HG03571 (cell line): ENCODE data around the gene RASL11B.

Source experiments
- ATAC-seq: cut with Tn5 transposase; IDR thresholded peaks from one replicate; pipeline ENCODE4 v1.9.1; 2021; ENCODE audit not compliant: unreplicated experiment

RASL11B gene

GRCh38 chr4:52873191-52873590 is 11.1 kb downstream of the RASL11B start:
- ATAC-seq, result no peak

- ATAC-seq, result no peak
Measured at GRCh38 chr4:52873861-52874343, 11.8 kb downstream of the RASL11B start.

GRCh38 chr4:52874948-52875347 is 12.8 kb downstream of the RASL11B start:
- no peak for ATAC-seq

GRCh38 chr4:52876069-52876468 is 14.0 kb downstream of the RASL11B start:
- ATAC-seq, result no peak

GRCh38 chr4:52877036-52877435 is 14.9 kb downstream of the RASL11B start:
- ATAC-seq, result no peak

- ATAC-seq, result no peak
Measured at GRCh38 chr4:52877694-52878093, 15.6 kb downstream of the RASL11B start.

GRCh38 chr4:52879471-52879870 is 17.4 kb downstream of the RASL11B start:
- ATAC-seq, result no peak

- no peak for ATAC-seq
Measured at GRCh38 chr4:52880994-52881393, 18.9 kb downstream of the RASL11B start.

GRCh38 chr4:52883183-52883621 is 21.1 kb downstream of the RASL11B start:
- no peak for ATAC-seq

GRCh38 chr4:52883707-52884669 is 21.9 kb downstream of the RASL11B start:
- no peak for ATAC-seq

- ATAC-seq, result no peak
Measured at GRCh38 chr4:52884994-52885393, 22.9 kb downstream of the RASL11B start.

- ATAC-seq, result no peak
Measured at GRCh38 chr4:52889354-52889753, 27.2 kb downstream of the RASL11B start.

GRCh38 chr4:52889778-52890520 is 27.8 kb downstream of the RASL11B start:
- ATAC-seq, result no peak

- no peak for ATAC-seq
Measured at GRCh38 chr4:52890521-52890791, 28.3 kb downstream of the RASL11B start.

GRCh38 chr4:52891743-52892142 is 29.6 kb downstream of the RASL11B start:
- no peak for ATAC-seq

- no peak for ATAC-seq
Measured at GRCh38 chr4:52892880-52893279, 30.8 kb downstream of the RASL11B start.

GRCh38 chr4:52894443-52894842 is 32.3 kb downstream of the RASL11B start:
- no peak for ATAC-seq

- ATAC-seq, result no peak
Measured at GRCh38 chr4:52903273-52903672, 41.2 kb downstream of the RASL11B start.

- ATAC-seq, result no peak
Measured at GRCh38 chr4:52904421-52904820, 42.3 kb downstream of the RASL11B start.

GRCh38 chr4:52907510-52907909 is 45.4 kb downstream of the RASL11B start:
- no peak for ATAC-seq

- ATAC-seq, result no peak
Measured at GRCh38 chr4:52910115-52910514, 48.0 kb downstream of the RASL11B start.

GRCh38 chr4:52911684-52912294 is 49.7 kb downstream of the RASL11B start:
- peak; percentile 64 for ATAC-seq
